ENCODE measurements around the gene CCKAR. TPM values are rescaled to one million over a fixed set of nuclear protein-coding genes. Genes with fewer than 3 reads are reported as not detected.

Gene CCKAR
- total RNA-seq, 4 donors from 2014 or later, result not detected

DNA sequence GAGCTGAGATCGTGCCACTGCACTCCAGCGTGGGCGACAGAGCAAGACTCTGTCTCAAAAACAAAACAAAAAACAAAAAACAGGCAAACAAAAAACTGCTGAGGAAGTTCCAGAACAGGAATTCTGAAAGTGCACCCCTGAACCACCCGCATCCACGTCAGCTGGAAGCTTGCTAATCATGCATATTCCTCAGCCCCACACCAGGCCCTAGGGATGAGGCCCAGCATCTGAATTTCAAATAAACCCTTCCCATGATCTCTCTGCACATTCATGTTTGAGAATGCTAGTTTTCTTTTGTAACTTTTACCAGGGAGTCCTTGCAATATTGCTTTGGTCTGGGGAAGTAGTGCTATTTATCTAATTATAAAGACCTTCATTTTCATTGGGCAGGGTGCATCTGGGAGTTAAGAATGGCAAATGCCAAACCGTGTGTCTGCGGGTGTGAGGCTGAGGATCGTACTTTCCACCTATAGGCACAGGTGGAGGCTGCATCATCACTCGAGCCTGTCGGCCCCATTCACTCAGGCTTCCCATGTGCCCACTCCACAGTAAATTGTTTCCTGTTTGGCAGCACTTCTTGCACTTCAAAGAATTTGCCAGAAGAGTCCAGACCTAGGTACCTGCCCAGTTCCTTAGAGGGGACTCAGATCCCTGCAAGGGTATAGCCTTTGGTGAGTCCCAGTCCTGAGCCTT, 23.6 kb downstream of the CCKAR start:
- TF ChIP-seq POLR2A (IDR thresholded peaks at IDR 0.05), result no peak
- TF ChIP-seq, protein P1, sequence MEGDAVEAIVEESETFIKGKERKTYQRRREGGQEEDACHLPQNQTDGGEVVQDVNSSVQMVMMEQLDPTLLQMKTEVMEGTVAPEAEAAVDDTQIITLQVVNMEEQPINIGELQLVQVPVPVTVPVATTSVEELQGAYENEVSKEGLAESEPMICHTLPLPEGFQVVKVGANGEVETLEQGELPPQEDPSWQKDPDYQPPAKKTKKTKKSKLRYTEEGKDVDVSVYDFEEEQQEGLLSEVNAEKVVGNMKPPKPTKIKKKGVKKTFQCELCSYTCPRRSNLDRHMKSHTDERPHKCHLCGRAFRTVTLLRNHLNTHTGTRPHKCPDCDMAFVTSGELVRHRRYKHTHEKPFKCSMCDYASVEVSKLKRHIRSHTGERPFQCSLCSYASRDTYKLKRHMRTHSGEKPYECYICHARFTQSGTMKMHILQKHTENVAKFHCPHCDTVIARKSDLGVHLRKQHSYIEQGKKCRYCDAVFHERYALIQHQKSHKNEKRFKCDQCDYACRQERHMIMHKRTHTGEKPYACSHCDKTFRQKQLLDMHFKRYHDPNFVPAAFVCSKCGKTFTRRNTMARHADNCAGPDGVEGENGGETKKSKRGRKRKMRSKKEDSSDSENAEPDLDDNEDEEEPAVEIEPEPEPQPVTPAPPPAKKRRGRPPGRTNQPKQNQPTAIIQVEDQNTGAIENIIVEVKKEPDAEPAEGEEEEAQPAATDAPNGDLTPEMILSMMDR (IDR thresholded peaks at IDR 0.05), result no peak
- H3K27ac ChIP-seq, result no peak overlapping the region
- DNase-seq, result no peak
- H3K36me3 ChIP-seq, result no peaks in the 10 kb centered on the region
- no peak overlapping the region for H3K4me3 ChIP-seq
- H3K4me1 ChIP-seq, result no peaks in the 10 kb centered on the region
- intact Hi-C loops (cut with DNase I; ENCODE audit: low total_unique reads), result no loop called here
- no peaks in the 10 kb centered on the region for H3K27me3 ChIP-seq
- H3K9me3 ChIP-seq, result no peaks in the 10 kb centered on the region

- intact Hi-C loops (cut with DNase I; ENCODE audit: low total_unique reads), result no loop called here
- Histone ChIP-seq H3K36me3 (no peaks in the 10 kb centered on the region), H3K27me3 (no peaks in the 10 kb centered on the region), H3K9me3 (no peaks in the 10 kb centered on the region), H3K4me1 (no peaks in the 10 kb centered on the region), H3K27ac (no peak overlapping the region), H3K4me3 (no peak overlapping the region)
- no peak for TF ChIP-seq POLR2A (IDR thresholded peaks at IDR 0.05)
- TF ChIP-seq, protein P1 (IDR thresholded peaks at IDR 0.05), result no peak
- no peak for DNase-seq
These were observed 25.7 kb downstream of the CCKAR start for GRCh38 chr4:26464420-26465095.

GRCh38 chr4:26463386-26463785, 26.9 kb downstream of the CCKAR start:
- intact Hi-C loops (cut with DNase I; ENCODE audit: low total_unique reads), result no loop called here

GRCh38 chr4:26462874-26463273, 27.4 kb downstream of the CCKAR start:
- Histone ChIP-seq H3K27ac (no peak overlapping the region), H3K4me3 (no peak overlapping the region), H3K4me1 (no peaks in the 10 kb centered on the region), H3K27me3 (no peaks in the 10 kb centered on the region), H3K36me3 (no peaks in the 10 kb centered on the region), H3K9me3 (no peaks in the 10 kb centered on the region)
- DNase-seq, result no peak
- intact Hi-C loops (cut with DNase I; ENCODE audit: low total_unique reads), result no loop called here
- TF ChIP-seq, protein P1 (IDR thresholded peaks at IDR 0.05), result no peak
- TF ChIP-seq POLR2A (IDR thresholded peaks at IDR 0.05), result no peak

More at GRCh38 chr4:26463386-26463785, 26.9 kb downstream of the CCKAR start:
- Histone ChIP-seq H3K27ac (no peak overlapping the region), H3K36me3 (no peaks in the 10 kb centered on the region), H3K9me3 (no peaks in the 10 kb centered on the region), H3K27me3 (no peaks in the 10 kb centered on the region), H3K4me3 (no peak overlapping the region), H3K4me1 (no peaks in the 10 kb centered on the region)
- DNase-seq, result no peak
- TF ChIP-seq POLR2A (IDR thresholded peaks at IDR 0.05), result no peak
- TF ChIP-seq, protein P1 (IDR thresholded peaks at IDR 0.05), result no peak
